ENCODE results near the gene PCCA.

DNA sequence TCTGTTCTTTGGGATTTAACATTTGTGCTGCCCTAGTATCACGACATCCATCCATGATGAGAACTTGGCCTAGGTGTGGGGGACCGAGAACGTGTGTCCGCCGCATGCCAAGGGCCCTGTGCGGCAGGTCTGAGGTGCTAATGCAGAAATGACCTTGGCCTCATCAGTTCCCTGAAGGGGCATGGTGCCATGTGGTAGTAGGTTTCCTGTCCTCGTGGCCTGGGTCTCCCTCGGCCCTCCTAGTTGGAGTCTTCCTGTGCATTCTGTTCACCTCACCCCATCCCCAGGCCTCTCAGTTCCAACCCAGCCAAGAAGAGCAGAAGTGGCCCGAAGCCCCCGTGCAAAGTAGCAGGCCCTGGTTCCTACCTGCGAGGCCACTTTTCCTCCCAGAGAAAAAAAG lies 439.9 kb downstream of the PCCA start:
- TF ChIP-seq POLR2A (IDR thresholded peaks at IDR 0.05; ENCODE audit: low read depth, low read length) (no peak), POLR2AphosphoS5 (IDR thresholded peaks at IDR 0.05; ENCODE audit: low read depth, low read length) (no peak)

All from GM12892 (cell line).